ENCODE results near the gene FRMD4A.

DNA sequence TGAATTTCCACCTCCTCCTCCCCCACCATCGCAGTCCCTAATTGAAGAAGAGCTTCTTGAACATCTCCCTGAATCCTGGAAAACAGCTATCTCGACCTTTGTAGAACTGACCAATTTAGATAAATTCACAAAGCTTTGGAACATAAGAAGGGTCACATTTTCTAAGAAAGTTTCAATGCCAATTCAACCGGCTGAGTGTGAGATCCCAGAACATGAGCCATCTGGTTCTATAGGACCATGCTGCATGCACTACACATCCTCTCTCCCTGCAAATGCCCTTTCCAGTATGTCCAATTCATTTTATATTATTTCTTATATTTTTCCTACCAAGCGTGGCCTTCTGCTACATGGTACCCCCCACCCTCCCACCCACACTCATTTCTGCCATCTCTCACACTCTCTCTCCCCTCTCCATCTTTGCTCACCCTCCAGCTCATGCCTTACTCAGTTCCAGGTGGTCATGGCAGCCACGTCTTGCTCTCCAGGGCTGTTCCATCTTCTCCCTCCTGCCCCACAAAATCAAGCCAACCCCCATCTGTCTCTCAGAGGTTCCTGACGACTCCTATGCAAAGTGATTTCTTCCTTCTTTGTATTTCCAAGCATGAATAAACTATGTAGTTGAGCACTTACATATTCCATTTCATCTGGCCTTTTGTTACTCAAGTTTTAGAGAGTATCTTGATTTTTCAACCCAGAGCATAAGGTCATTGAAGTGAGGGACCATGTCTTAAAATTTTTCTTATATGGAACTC, 19.3 kb downstream of the FRMD4A start:
- TF ChIP-seq POLR2A (IDR thresholded peaks at IDR 0.05; ENCODE audit: low read depth, low read length) (no peak), SPI1 (IDR thresholded peaks at IDR 0.05; ENCODE audit: low read depth, low read length) (no peak), POLR2AphosphoS5 (IDR thresholded peaks at IDR 0.05; ENCODE audit: low read depth, low read length) (no peak)
